GM18951 (cell line): ENCODE data around the gene LYPLAL1.

Experiments used
- POLR2A ChIP-seq: IDR thresholded peaks from 4 replicates; pipeline ENCODE4 v1.6.1; 2011; ENCODE audit warnings: mild to moderate bottlenecking; ENCODE audit not compliant: insufficient read length, insufficient read depth; ENCODE audit errors: extremely low read depth
- in situ Hi-C: fragments of 300-500 bp; cut with MboI; formaldehyde crosslinking; loops from one replicate; pipeline ENCODE4 v1.12.0; 2022; ENCODE audit warnings: low sequenced_read_pairs, mixed read lengths, inconsistent platforms; ENCODE audit not compliant: unreplicated experiment

LYPLAL1 gene

GRCh38 chr1:219149953-219150352 is 23.7 kb upstream of the LYPLAL1 start:
- no peak for TF ChIP-seq POLR2A
- in situ Hi-C loops: no loop called here

DNA sequence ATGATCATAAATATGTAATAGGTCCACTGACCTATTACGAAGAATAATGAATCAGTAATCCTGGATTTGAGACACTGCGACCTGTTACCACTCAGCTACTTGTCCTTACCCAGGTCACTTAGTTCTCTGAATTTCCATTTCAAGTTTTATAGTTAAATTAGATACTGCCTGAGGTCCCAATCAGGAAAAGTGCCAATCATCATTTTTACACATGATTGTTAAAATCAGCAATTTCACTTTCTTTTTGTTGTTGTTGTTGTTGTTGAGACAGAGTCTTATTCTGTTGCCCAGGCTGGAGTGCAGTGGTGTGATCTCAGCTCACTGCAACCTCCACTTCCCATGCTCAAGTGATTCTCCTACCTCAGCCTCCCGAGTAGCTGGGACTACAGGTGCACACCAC is 22.8 kb upstream of the LYPLAL1 start:
- in situ Hi-C loops: no loop called here
- no peak for TF ChIP-seq POLR2A

- no peak for TF ChIP-seq POLR2A
Measured at GRCh38 chr1:219151467-219151866, 22.2 kb upstream of the LYPLAL1 start.

DNA sequence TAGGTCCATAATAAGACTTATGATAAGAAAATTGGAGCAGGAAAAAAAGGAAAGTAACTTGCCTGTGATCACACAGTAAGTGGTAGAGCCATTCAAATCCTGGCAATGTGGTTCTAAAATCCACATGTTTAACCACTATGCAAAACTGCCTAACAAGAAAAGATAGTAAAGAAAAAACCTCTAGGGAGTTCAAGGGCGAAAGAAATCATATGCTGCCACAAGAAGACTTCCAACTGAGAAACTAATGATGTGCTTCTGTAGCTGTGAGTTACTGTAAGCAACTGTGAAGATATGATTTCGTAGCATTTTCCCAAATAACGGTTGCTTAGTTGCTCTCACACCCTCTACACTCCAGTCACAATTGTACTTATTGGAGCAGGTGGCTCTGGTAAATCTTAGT is 20.9 kb upstream of the LYPLAL1 start:
- in situ Hi-C loops: no loop called here
- TF ChIP-seq POLR2A: no peak

More at GRCh38 chr1:219151467-219151866, 22.2 kb upstream of the LYPLAL1 start:
- in situ Hi-C loops: no loop called here

- TF ChIP-seq POLR2A: no peak
- in situ Hi-C loops: no loop called here
Measured at GRCh38 chr1:219153723-219154122, 20.0 kb upstream of the LYPLAL1 start.

DNA sequence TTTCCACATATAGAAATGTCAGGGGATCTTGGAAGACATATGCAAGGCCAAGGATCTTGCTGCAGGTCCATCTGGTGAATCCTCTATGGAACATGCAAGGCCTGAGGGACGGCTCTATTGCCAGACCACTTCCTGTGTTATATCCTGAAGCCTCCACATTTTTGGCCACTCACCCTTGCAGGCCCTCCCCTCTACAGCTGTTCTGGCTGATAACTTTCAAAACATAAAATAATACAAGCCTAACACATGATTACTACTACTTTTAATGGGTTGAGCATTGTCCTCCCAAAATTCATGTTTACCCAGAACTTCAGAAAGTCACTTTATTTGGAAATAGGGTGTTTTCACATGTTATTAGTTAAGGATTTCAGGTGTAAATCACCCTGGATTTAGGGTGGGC is 18.5 kb upstream of the LYPLAL1 start:
- no peak for TF ChIP-seq POLR2A
- in situ Hi-C loops: no loop called here

- no peak for TF ChIP-seq POLR2A
- in situ Hi-C loops: no loop called here
Measured at GRCh38 chr1:219159946-219160645, 13.6 kb upstream of the LYPLAL1 start.

DNA sequence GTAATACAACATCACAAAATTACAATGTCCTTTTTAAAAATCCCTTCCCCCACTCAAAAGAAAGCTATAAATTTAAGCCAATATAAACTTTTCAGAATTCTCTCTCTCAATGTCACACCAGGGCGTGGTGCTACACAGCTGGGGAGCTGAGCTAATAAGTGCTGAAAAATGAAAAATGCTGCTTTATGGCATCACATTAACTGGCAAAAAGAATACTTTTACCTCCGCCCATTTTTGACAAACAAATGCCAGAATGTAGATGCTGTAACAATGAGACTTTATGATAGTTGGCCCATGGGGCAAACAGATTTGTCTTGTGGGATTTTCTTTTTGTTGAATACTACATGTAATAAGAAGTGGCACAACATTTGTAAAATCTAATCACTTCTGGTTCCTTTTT is 12.7 kb upstream of the LYPLAL1 start:
- in situ Hi-C loops: no loop called here
- no peak for TF ChIP-seq POLR2A

DNA sequence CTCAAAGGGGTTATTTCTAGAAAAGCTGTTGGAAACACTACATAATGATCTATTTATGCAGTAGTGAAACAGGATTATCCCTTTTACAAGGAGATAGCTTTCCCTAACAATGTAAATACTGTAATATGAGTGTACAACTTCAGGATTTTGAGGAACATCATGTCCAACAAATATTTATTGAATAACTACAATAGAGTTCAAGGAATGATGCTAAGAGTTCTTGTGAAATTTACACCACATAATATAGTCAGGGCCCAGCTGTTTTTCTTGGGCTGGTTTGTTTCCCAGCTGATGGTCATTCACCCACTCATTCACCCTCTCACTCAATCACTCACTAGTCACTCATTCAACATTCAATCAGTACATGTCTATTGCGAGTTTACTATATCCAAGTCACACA is 12.3 kb upstream of the LYPLAL1 start:
- in situ Hi-C loops: no loop called here
- TF ChIP-seq POLR2A: no peak

- in situ Hi-C loops: no loop called here
Measured at GRCh38 chr1:219163401-219163954, 10.2 kb upstream of the LYPLAL1 start.

DNA sequence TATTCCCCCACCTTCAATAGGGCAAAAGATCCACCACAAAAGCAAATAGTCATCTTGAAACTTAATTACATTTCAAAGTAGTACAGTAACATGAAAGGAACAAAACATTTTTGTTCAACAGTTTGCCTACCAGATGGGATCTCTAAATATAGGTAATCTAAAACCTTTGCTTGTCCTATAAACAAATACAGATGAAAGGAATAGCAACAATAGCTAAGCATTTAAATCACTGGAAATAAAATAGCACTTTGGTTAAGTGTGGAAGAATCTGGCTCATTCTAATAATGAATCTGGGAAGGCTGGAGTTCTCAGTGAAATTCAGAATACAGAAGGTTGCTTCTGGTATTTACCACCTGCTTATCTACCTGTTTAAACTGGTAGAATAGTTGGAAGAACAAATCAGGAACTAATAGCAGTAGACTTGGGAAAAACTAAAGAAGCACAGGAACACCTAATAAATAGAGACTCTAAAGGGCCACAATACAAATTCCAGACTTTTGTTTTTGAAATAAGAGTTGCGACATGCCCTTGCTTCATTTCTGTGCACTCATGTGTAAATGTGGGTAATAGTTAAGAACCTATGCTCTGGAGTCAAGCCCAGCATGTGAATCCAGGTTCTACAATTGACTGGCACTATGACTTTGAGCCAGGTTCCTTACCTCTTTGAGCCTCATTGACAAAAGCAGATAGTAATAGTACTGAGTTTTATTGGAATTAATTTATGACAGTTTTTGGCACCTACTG is 2.3 kb upstream of the LYPLAL1 start:
- no peak for TF ChIP-seq POLR2A
- in situ Hi-C loops: no loop called here

More at GRCh38 chr1:219163401-219163954, 10.2 kb upstream of the LYPLAL1 start:
- TF ChIP-seq POLR2A: no peak

GRCh38 chr1:219172821-219173220 is 857 bp upstream of the LYPLAL1 start:
- in situ Hi-C loops: no loop called here
- TF ChIP-seq POLR2A: no peak

DNA sequence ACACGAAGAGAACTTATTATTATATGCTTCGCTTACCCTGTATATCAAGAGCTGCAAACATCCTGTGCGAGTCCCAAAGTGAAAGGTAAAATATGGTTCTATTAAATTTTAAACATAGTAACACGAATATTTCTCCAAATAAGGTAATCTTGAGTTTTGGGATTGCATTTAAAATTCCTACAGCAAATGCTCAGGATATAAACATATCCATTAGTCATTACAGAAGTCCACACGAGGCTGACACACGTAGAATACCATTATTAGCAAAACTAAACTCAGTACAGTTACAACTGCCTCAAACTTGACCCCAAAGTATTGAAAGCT is 282 bp upstream of the LYPLAL1 start:
- in situ Hi-C loops: no loop called here
- TF ChIP-seq POLR2A: no peak
